Fibroblast of the aortic adventitia (primary cell): ENCODE data around the gene SFT2D2. TPM values are rescaled to one million over a fixed set of nuclear protein-coding genes. Genes with fewer than 3 reads are reported as not detected.

Source experiments
- DNase-seq: peaks from one replicate; pipeline ENCODE4 v3.0.0-alpha.2; 2010; ENCODE audit warnings: low read depth
- H3K4me3 ChIP-seq: 2 replicates; pipeline ENCODE4 v1.5.1; 2011; ENCODE audit warnings: low read depth, mild to moderate bottlenecking, control low read depth, low read length, moderate library complexity
- total RNA-seq: library from RNA; depleted of rRNA; stranded (reverse); fragments of >200 nt; gene quantifications from 2 replicates; pipeline ENCODE4 v1.2.3, GENCODE V29; 2012; ENCODE audit warnings: low replicate concordance
- TF ChIP-seq, protein P1 (sequence below): IDR thresholded peaks from 2 replicates; pipeline ENCODE4 v1.5.1; 2011; ENCODE audit warnings: mild to moderate bottlenecking, low read length, control low read depth, inconsistent platforms; ENCODE audit not compliant: insufficient read depth

SFT2D2 gene
- total RNA-seq, 1 donor: 72.8 TPM

GRCh38 chr1:168279253-168279652, 53.4 kb downstream of the SFT2D2 start:
- no peak for DNase-seq
- no peak overlapping the region for H3K4me3 ChIP-seq
- TF ChIP-seq, protein P1, sequence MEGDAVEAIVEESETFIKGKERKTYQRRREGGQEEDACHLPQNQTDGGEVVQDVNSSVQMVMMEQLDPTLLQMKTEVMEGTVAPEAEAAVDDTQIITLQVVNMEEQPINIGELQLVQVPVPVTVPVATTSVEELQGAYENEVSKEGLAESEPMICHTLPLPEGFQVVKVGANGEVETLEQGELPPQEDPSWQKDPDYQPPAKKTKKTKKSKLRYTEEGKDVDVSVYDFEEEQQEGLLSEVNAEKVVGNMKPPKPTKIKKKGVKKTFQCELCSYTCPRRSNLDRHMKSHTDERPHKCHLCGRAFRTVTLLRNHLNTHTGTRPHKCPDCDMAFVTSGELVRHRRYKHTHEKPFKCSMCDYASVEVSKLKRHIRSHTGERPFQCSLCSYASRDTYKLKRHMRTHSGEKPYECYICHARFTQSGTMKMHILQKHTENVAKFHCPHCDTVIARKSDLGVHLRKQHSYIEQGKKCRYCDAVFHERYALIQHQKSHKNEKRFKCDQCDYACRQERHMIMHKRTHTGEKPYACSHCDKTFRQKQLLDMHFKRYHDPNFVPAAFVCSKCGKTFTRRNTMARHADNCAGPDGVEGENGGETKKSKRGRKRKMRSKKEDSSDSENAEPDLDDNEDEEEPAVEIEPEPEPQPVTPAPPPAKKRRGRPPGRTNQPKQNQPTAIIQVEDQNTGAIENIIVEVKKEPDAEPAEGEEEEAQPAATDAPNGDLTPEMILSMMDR: no peak

- DNase-seq: no peak
- TF ChIP-seq, protein P1: no peak
- no peak within 1 kb of the TSS for H3K4me3 ChIP-seq
Measured at GRCh38 chr1:168280296-168280927, 54.6 kb downstream of the SFT2D2 start, which contains the start of gene TBX19. Gene TBX19 (plus strand): TSS chr1:168280877. CDS start chr1:168281091, 214 bp downstream.

- no peak for DNase-seq
- no peak overlapping the region for H3K4me3 ChIP-seq
Measured at GRCh38 chr1:168281603-168282325, 56.0 kb downstream of the SFT2D2 start.

GRCh38 chr1:168285521-168285790, 59.7 kb downstream of the SFT2D2 start:
- TF ChIP-seq, protein P1: no peak
- no peak for DNase-seq
- no peak overlapping the region for H3K4me3 ChIP-seq

More at GRCh38 chr1:168281603-168282325, 56.0 kb downstream of the SFT2D2 start:
- TF ChIP-seq, protein P1: no peak

GRCh38 chr1:168285971-168286927, 60.4 kb downstream of the SFT2D2 start:
- TF ChIP-seq, protein P1: no peak
- DNase-seq: no peak
- H3K4me3 ChIP-seq: no peak overlapping the region

DNA sequence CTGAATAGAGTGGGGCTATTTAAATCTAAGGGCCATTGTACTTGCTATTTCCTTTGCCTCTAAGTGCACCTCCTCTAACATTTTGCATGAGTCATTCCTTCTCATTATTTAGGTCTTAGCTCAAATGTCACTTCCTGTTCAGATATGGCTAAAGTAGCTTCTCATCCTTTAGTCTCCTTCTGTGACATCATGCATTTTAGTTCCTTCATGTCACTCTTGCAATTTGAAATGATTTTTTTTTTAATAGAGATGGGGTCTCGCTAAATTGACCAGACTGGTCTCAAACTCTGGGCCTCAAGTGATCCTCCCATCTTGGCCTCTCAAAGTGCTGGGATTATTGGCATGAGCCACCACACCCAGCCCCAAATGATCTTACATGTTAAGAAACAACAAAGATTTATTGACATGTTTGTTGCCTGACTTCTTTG, 61.4 kb downstream of the SFT2D2 start:
- no peak overlapping the region for H3K4me3 ChIP-seq
- peak; percentile 64 for DNase-seq
- TF ChIP-seq, protein P1: no peak
